ENCODE measurements around the gene PDLIM3. TPM values are rescaled to one million over a fixed set of nuclear protein-coding genes. Genes with fewer than 3 reads are reported as not detected.

Gene PDLIM3
- polyA plus RNA-seq, 1 donor (not counting 4 experiments of a cell fraction or from before 2014, with no cell fraction given) = not detected

DNA sequence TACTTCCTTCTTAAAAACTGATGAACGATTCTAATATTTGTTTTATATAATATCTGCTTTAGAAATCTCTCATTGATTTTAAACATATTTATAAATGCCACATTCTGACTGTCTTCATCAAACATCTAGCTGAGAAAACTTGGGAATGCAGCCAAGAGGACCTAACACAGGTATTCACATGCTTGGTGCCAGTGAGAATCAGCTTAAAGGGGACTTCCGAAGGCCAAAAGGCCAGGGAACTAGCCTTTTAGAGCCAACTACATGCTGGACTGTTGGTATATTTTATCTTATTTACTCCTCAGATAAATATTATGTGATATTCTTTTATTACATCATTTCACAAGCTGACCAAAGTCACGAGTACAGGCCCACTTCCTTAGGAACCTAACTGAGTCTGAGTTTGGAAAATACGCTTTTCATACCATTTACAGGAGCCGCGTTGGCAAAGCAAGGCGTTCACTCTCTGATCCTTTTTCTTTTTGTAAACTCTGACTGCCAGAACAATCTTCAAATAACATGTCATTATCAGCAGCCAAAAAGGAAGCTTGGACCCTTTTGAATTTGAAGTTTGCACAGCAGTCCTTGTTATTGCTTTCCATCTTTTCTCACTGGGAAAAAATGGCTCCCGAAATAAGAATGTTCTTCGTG is 41.1 kb upstream of the PDLIM3 start:
- Histone ChIP-seq H3K4me3 (ENCODE audit: control insufficient read depth in 2 of 3, extremely low read depth in 1 of 3, insufficient read depth in 2 of 3, low read depth in 1 of 3, low read length in 3 of 3) (no peak overlapping the region), H3K36me3 (ENCODE audit: control insufficient read depth in 2 of 2, extremely low read depth in 1 of 2, insufficient read depth in 2 of 2, low read length in 2 of 2) (no peaks in the 10 kb centered on the region), H3K9me3 (ENCODE audit: control insufficient read depth, low read depth, low read length) (no peaks in the 10 kb centered on the region), H3K27me3 (ENCODE audit: control insufficient read depth, extremely low read depth, insufficient read depth, low read length) (no peaks in the 10 kb centered on the region), H3K79me2 (ENCODE audit: control insufficient read depth, insufficient read depth, low read length) (no peaks in the 10 kb centered on the region), H3K27ac (ENCODE audit: control insufficient read depth, insufficient read depth, low read length) (no peak overlapping the region), H3K4me2 (ENCODE audit: control insufficient read depth, extremely low read depth, insufficient read depth, low read depth, low read length) (no peak overlapping the region), H4K20me1 (ENCODE audit: control insufficient read depth, extremely low read depth, insufficient read depth, low read length) (no peaks in the 10 kb centered on the region), H3K9ac (ENCODE audit: control insufficient read depth, extremely low read depth, insufficient read depth, low read length) (no peak overlapping the region), H3K4me1 (ENCODE audit: control insufficient read depth, extremely low read depth, insufficient read depth, low read length) (peaks cover 9% of the 10 kb centered on the region), H2AFZ (ENCODE audit: control insufficient read depth, low read length) (no peak overlapping the region), H3K9me1 (ENCODE audit: control insufficient read depth, extremely low read depth, insufficient read depth, low read length) (no peaks in the 10 kb centered on the region)
- FAIRE-seq (no peak), DNase-seq (ENCODE audit: low read depth, low spot score) (no peak)
- TF ChIP-seq EZH2 (IDR thresholded peaks at IDR 0.05; ENCODE audit: low read length) = no peak
- TF ChIP-seq, protein P1, sequence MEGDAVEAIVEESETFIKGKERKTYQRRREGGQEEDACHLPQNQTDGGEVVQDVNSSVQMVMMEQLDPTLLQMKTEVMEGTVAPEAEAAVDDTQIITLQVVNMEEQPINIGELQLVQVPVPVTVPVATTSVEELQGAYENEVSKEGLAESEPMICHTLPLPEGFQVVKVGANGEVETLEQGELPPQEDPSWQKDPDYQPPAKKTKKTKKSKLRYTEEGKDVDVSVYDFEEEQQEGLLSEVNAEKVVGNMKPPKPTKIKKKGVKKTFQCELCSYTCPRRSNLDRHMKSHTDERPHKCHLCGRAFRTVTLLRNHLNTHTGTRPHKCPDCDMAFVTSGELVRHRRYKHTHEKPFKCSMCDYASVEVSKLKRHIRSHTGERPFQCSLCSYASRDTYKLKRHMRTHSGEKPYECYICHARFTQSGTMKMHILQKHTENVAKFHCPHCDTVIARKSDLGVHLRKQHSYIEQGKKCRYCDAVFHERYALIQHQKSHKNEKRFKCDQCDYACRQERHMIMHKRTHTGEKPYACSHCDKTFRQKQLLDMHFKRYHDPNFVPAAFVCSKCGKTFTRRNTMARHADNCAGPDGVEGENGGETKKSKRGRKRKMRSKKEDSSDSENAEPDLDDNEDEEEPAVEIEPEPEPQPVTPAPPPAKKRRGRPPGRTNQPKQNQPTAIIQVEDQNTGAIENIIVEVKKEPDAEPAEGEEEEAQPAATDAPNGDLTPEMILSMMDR (optimal IDR thresholded peaks at IDR 0.05 in 1 of 3, IDR thresholded peaks at IDR 0.05 in 1 of 3, conservative IDR thresholded peaks at IDR 0.05 in 1 of 3; ENCODE audit: extremely low read depth in 1 of 3, insufficient read depth in 2 of 3, low read length in 3 of 3) = no peak
- dilution Hi-C loops (cut with MboI; ENCODE audit: extremely low pct_ligation_motif_present, low sequenced_read_pairs) = no loop called here

DNA sequence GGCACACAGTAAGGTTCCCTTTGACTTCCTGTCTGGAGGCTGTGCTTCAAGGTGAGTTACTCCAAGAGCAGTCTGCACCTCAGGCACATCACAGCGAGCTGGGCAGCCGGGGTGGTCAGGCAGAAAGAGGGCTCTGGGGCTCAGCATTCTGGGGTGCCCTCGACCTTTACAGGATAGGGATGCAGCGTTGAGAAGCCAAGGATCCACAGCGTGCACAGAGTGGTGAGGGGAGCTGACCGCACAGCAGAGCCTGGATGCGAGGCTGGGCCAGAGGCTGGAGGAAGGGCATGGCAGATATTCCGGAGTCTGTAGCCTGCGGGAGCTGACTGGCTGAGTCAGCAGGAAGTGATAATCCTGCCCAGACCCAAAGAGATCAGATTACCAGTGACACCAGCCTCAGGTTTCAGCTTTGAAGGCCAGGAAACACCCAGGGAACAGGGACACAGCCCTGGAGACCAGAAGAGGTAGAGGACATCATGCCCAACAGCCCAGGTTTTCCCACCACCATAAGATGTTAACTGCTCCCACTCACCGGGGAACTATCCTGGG is 38.4 kb upstream of the PDLIM3 start:
- Histone ChIP-seq H3K27me3 (ENCODE audit: control insufficient read depth, extremely low read depth, insufficient read depth, low read length) (no peaks in the 10 kb centered on the region), H3K4me2 (ENCODE audit: control insufficient read depth, extremely low read depth, insufficient read depth, low read depth, low read length) (peak overlapping the region; percentile 57), H3K4me3 (ENCODE audit: control insufficient read depth in 2 of 3, extremely low read depth in 1 of 3, insufficient read depth in 2 of 3, low read depth in 1 of 3, low read length in 3 of 3) (peak overlapping the region in 1 of 3 experiments; percentile 13), H3K27ac (ENCODE audit: control insufficient read depth, insufficient read depth, low read length) (peak overlapping the region; percentile 53), H3K9me3 (ENCODE audit: control insufficient read depth, low read depth, low read length) (no peaks in the 10 kb centered on the region), H3K9me1 (ENCODE audit: control insufficient read depth, extremely low read depth, insufficient read depth, low read length) (no peaks in the 10 kb centered on the region), H4K20me1 (ENCODE audit: control insufficient read depth, extremely low read depth, insufficient read depth, low read length) (no peaks in the 10 kb centered on the region), H3K9ac (ENCODE audit: control insufficient read depth, extremely low read depth, insufficient read depth, low read length) (no peak overlapping the region), H3K4me1 (ENCODE audit: control insufficient read depth, extremely low read depth, insufficient read depth, low read length) (peaks cover 9% of the 10 kb centered on the region), H2AFZ (ENCODE audit: control insufficient read depth, low read length) (peak overlapping the region; percentile 84), H3K36me3 (ENCODE audit: control insufficient read depth in 2 of 2, extremely low read depth in 1 of 2, insufficient read depth in 2 of 2, low read length in 2 of 2) (no peaks in the 10 kb centered on the region), H3K79me2 (ENCODE audit: control insufficient read depth, insufficient read depth, low read length) (no peaks in the 10 kb centered on the region)
- peak; percentile 17 for DNase-seq (ENCODE audit: low read depth, low spot score)
- dilution Hi-C loops (cut with MboI; ENCODE audit: extremely low pct_ligation_motif_present, low sequenced_read_pairs) = no loop called here
- FAIRE-seq = peak; percentile 100
- TF ChIP-seq, protein P1 (optimal IDR thresholded peaks at IDR 0.05 in 1 of 3, IDR thresholded peaks at IDR 0.05 in 1 of 3, conservative IDR thresholded peaks at IDR 0.05 in 1 of 3; ENCODE audit: extremely low read depth in 1 of 3, insufficient read depth in 2 of 3, low read length in 3 of 3) = no peak
- no peak for TF ChIP-seq EZH2 (IDR thresholded peaks at IDR 0.05; ENCODE audit: low read length)

Measured in keratinocyte (primary cell).